PC-9 (cell line): ENCODE results near the gene GON4L. TPM values are rescaled to one million over a fixed set of nuclear protein-coding genes. Genes with fewer than 3 reads are reported as not detected.

Experiments
- BruUV-seq: library from RNA; stranded (reverse); fragments of 400-500 nt; replicated peaks from 2 replicates; lab custom pipeline; 2021; lab: Mats Ljungman, UMichigan
- CTCF ChIA-PET: fragments of 300-600 bp; sonication (Branson Sonifier 250); formaldehyde crosslinking; loops from one replicate; lab custom pipeline; 2022; ENCODE audit warnings: antibody characterized with exemption; lab: Charles Lee
- POLR2A ChIA-PET: fragments of 300-600 bp; sonication (Branson Sonifier 250); formaldehyde crosslinking; loops from one replicate; lab custom pipeline; 2022; ENCODE audit warnings: antibody characterized with exemption; ENCODE audit not compliant: unreplicated experiment; lab: Charles Lee
- DNase-seq, 2 experiments: peaks; one replicate each; pipeline versions ENCODE4 v3.0.0 to v3.0.0-alpha.2; 2015 to 2022; ENCODE audit warnings: mixed read lengths in 1 of 2
- H2AFZ ChIP-seq: fragments of 200-600 bp; sonication (generic); 2 replicates; pipeline ENCODE4 v1.8.1; 2017; ENCODE audit warnings: antibody characterized with exemption
- H3F3A ChIP-seq: fragments of 200-600 bp; sonication (generic); 2 replicates; pipeline ENCODE4 v1.8.1; 2017; ENCODE audit warnings: antibody characterized with exemption, mild to moderate bottlenecking, low read depth; ENCODE audit not compliant: insufficient read depth
- H3K27ac ChIP-seq: fragments of 200-600 bp; sonication (generic); 2 replicates; pipeline ENCODE4 v1.6.1; 2016; ENCODE audit warnings: mixed run types
- H3K27me3 ChIP-seq: fragments of 200-600 bp; sonication (generic); 2 replicates; pipeline ENCODE4 v1.6.1; 2016; ENCODE audit warnings: low read depth, mixed run types; ENCODE audit not compliant: insufficient read depth
- H3K36me3 ChIP-seq: fragments of 200-600 bp; sonication (generic); 2 replicates; pipeline ENCODE4 v1.6.1; 2016; ENCODE audit warnings: low read depth, mixed run types
- H3K4me1 ChIP-seq: fragments of 200-600 bp; sonication (generic); replicated peaks from 2 replicates; pipeline ENCODE4 v1.6.1; 2016; ENCODE audit warnings: mixed run types; ENCODE audit not compliant: insufficient read depth
- H3K4me2 ChIP-seq: fragments of 200-600 bp; sonication (generic); 2 replicates; pipeline ENCODE4 v1.6.1; 2017; ENCODE audit warnings: mixed run types
- H3K4me3 ChIP-seq: fragments of 200-600 bp; sonication (generic); 2 replicates; pipeline ENCODE4 v1.6.1; 2016; ENCODE audit warnings: mixed run types
- H3K79me2 ChIP-seq: fragments of 200-600 bp; sonication (generic); 2 replicates; pipeline ENCODE4 v1.6.1; 2017; ENCODE audit warnings: low read depth, mixed run types
- H3K9me2 ChIP-seq: fragments of 200-600 bp; sonication (generic); 2 replicates; pipeline ENCODE4 v1.8.1; 2017; ENCODE audit warnings: mild to moderate bottlenecking; ENCODE audit not compliant: insufficient read depth
- H3K9me3 ChIP-seq: fragments of 200-600 bp; sonication (generic); 2 replicates; pipeline ENCODE4 v1.8.1; 2016; ENCODE audit warnings: low read depth; ENCODE audit not compliant: insufficient read depth
- H4K20me1 ChIP-seq: fragments of 200-600 bp; sonication (generic); 2 replicates; pipeline ENCODE4 v1.8.1; 2017; ENCODE audit not compliant: insufficient read depth
- EZH2 ChIP-seq: fragments of 200-600 bp; sonication (generic); IDR thresholded peaks from 2 replicates; pipeline ENCODE4 v1.8.0; 2017; ENCODE audit warnings: antibody characterized with exemption, low read depth
- intact Hi-C: fragments of 100-400 bp; cut with micrococcal nuclease; formaldehyde crosslinking; loops from one replicate; pipeline ENCODE4 v1.10.0; 2022; ENCODE audit not compliant: unreplicated experiment
- total RNA-seq: library from RNA; stranded (reverse); gene quantifications from 2 replicates; pipeline ENCODE4 v1.2.3, GENCODE V29; 2021
- TF ChIP-seq, protein P1 (sequence below): fragments of 200-600 bp; sonication (generic); conservative IDR thresholded peaks from 2 replicates; pipeline ENCODE4 v1.6.1; 2017; ENCODE audit warnings: mixed run types, antibody characterized with exemption, mild to moderate bottlenecking, moderate library complexity

The GON4L gene
- total RNA-seq, 1 experiment from 2014 or later, result 45.8 TPM

DNA sequence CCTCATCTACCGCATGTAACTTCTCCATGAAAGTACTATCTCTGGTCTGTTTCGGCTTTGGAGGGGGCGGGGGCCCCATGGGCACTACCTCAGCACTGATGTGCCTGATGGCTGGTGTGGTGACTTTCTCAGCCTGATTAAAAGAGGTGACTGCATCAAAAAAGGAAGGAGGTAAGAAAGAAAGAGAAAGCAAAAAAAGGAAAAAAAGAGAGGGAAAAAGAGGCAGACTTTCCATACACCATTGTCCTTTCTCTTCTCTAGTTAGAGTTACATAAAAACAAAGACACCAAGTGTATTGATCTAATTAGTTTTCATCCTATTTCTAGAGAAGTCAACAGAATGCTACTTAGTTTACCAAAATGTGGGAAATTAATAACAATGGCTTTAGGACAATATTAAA is 43.3 kb downstream of the GON4L start:
- CTCF ChIA-PET, result no interaction called here
- peaks cover 9% of the 10 kb centered on the region; the same call in 1 of the 2 replicates for H3F3A ChIP-seq
- H3K79me2 ChIP-seq, result no peaks in the 10 kb centered on the region
- no peak for TF ChIP-seq EZH2
- TF ChIP-seq, protein P1, sequence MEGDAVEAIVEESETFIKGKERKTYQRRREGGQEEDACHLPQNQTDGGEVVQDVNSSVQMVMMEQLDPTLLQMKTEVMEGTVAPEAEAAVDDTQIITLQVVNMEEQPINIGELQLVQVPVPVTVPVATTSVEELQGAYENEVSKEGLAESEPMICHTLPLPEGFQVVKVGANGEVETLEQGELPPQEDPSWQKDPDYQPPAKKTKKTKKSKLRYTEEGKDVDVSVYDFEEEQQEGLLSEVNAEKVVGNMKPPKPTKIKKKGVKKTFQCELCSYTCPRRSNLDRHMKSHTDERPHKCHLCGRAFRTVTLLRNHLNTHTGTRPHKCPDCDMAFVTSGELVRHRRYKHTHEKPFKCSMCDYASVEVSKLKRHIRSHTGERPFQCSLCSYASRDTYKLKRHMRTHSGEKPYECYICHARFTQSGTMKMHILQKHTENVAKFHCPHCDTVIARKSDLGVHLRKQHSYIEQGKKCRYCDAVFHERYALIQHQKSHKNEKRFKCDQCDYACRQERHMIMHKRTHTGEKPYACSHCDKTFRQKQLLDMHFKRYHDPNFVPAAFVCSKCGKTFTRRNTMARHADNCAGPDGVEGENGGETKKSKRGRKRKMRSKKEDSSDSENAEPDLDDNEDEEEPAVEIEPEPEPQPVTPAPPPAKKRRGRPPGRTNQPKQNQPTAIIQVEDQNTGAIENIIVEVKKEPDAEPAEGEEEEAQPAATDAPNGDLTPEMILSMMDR, result no peak
- no peaks in the 10 kb centered on the region for H4K20me1 ChIP-seq
- intact Hi-C loops, result no loop called here
- H2AFZ ChIP-seq, result no peak overlapping the region
- no peaks in the 10 kb centered on the region for H3K9me3 ChIP-seq
- no peak overlapping the region for H3K27ac ChIP-seq
- H3K27me3 ChIP-seq, result no peaks in the 10 kb centered on the region
- BruUV-seq, result no TSS peak
- POLR2A ChIA-PET, result no interaction called here
- peaks cover 35% of the 10 kb centered on the region for H3K36me3 ChIP-seq
- no peak for DNase-seq
- no peak overlapping the region for H3K4me2 ChIP-seq
- H3K4me1 ChIP-seq, result no peaks in the 10 kb centered on the region
- no peak overlapping the region for H3K4me3 ChIP-seq
- no peaks in the 10 kb centered on the region for H3K9me2 ChIP-seq

DNA sequence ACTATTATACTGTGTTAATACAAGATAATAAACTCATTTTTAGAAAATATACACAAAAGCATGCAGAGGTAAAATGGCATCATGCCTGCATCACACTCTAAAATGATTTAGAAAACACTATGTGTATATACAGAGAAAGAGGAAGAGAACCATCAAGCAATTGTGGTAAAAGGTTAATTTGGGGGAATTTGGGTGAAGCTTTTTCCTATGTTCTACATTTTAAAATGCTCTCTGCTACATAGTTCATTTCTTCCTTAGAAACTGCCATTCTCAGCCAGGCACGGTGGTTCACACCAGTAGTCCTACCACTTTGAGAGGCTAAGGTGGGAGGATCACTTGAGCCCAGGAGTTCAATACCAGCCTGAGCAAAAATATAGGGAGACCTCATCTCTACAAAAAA is 44.1 kb downstream of the GON4L start:
- no peak overlapping the region for H3K4me3 ChIP-seq
- no TSS peak for BruUV-seq
- DNase-seq, result no peak
- H3K9me2 ChIP-seq, result no peaks in the 10 kb centered on the region
- H3K27me3 ChIP-seq, result no peaks in the 10 kb centered on the region
- intact Hi-C loops, result no loop called here
- H3K4me1 ChIP-seq, result no peaks in the 10 kb centered on the region
- H3K4me2 ChIP-seq, result no peak overlapping the region
- H3K79me2 ChIP-seq, result no peaks in the 10 kb centered on the region
- ChIA-PET CTCF (no interaction called here), POLR2A (no interaction called here)
- no peak overlapping the region for H2AFZ ChIP-seq
- no peak for TF ChIP-seq EZH2
- TF ChIP-seq, protein P1, result no peak
- no peaks in the 10 kb centered on the region for H3K9me3 ChIP-seq
- H3K36me3 ChIP-seq, result peaks cover 35% of the 10 kb centered on the region
- H4K20me1 ChIP-seq, result no peaks in the 10 kb centered on the region
- peaks cover 9% of the 10 kb centered on the region; the same call in 1 of the 2 replicates for H3F3A ChIP-seq
- no peak overlapping the region for H3K27ac ChIP-seq

DNA sequence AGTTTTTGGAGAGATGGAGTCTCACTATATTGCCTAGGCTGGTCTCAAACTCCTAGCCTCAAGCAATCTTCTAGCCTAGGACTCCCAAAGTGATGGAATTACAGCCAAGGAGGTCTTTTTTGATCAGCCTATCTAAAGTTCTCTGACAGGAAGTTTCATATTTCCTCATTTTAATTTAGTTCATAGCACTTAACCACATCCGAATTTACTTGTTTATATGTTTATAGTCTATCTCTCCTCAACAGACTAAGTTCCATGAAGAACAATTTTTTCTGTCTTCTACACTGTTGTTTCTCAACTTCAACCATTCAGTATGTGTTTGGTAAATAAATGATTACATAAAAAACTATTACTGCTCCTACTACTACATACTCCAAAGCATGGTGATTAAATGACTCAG is 47.9 kb downstream of the GON4L start:
- no peak overlapping the region for H3K4me2 ChIP-seq
- H3K27ac ChIP-seq, result no peak overlapping the region
- no peaks in the 10 kb centered on the region for H3F3A ChIP-seq
- CTCF ChIA-PET, result interaction anchor here (0.6 kb wide), 1 partner anchor 45 kb away, joined by 3 read pairs; no protein-coding TSS in a partner anchor
- no peak overlapping the region for H2AFZ ChIP-seq
- no peaks in the 10 kb centered on the region for H4K20me1 ChIP-seq
- no peak for DNase-seq
- no peaks in the 10 kb centered on the region for H3K9me3 ChIP-seq
- no peak overlapping the region for H3K4me3 ChIP-seq
- H3K27me3 ChIP-seq, result no peaks in the 10 kb centered on the region
- H3K9me2 ChIP-seq, result no peaks in the 10 kb centered on the region
- intact Hi-C loops, result no loop called here
- no peaks in the 10 kb centered on the region for H3K79me2 ChIP-seq
- H3K36me3 ChIP-seq, result peaks cover 18% of the 10 kb centered on the region
- POLR2A ChIA-PET, result no interaction called here
- no peaks in the 10 kb centered on the region for H3K4me1 ChIP-seq
- no TSS peak for BruUV-seq
- TF ChIP-seq, protein P1, result no peak
- TF ChIP-seq EZH2, result no peak
